Suppressor macrophage treated with lipopolysaccharide for 1 hour (primary cell): Measurements from ENCODE around the gene ZNF691.
"Not testable (repeated sequence)": the region's sequence is repeated elsewhere in the genome, so short reads cannot be mapped to it uniquely, and the experiment has no call there.

Source experiments
- DNase-seq, 3 donors: peaks; one replicate each; pipeline ENCODE4 v3.0.0-alpha.2; 2020 to 2022

ZNF691 gene, protein sequence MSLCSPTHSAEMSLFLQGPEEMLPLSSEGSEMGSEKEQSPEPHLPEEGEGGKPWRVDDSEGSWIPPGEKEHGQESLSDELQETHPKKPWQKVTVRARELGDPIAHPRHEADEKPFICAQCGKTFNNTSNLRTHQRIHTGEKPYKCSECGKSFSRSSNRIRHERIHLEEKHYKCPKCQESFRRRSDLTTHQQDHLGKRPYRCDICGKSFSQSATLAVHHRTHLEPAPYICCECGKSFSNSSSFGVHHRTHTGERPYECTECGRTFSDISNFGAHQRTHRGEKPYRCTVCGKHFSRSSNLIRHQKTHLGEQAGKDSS

DNA sequence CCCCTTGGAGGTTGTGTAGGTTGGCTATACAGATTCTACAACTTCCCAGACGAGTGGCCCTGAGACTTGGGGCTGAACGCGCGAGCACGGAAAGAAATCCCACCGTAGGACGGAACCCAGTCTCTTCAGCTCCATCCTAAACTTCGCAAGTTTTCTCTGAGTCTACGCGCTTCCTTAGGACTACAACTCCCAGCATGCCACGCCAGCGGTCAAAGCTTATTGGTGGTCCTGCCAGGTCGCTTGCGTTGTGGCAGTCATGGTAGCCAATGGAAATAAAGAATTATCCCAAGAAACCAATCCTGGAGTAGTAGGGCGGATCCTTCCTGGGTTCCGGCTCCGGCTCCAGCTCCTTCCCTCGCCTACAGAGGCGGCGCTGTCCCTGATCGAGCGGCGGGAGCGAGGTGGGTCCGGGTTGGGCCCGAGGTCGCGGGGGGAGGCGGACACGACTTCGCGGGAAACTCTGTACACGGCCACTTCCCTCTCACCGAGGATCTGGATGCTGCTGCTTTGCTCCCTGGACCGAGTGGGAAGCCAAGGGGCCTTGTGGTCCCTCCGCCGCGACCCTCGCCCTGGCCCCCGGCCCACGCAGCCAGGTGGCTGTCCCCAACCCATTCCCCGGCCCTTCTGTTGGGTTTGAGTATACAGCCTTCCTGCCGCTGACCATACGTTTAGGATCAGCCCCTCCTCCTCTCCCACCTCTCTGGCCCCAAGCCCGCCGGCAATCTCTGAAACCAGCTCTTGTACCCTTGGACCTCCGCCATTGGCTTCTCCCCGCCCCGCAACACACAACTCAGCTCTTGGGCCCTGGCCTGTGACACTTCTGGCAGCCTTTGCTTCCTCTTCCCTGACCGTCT lies at the start of gene ZNF691:
TSS of gene ZNF691 (plus strand) at position 357 of the 854 bp plus-strand sequence. CDS start 3,046 bp downstream, outside the sequence.
- peak; percentile 95 to 98 (median 97) for DNase-seq

DNA sequence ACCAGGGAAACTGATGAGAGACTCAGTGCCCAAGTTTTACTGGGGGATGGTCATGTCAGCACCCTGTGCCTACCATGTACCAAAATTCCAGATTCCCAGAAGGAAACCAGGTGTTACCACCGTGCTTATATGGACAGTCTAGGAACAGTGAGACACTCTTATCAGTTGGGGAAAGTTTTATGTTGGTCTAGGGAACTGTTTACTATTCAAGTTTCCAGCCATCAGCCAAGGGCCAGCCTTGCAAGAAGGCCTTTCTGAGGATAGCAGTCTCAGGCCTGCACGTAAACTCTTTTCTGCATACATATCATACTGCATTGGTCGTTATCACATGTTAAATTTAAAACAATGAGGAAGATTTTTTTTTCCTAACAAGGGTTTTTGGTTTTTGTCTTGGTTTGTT lies 49.0 kb upstream of the ZNF691 start:
- DNase-seq = no peak

DNA sequence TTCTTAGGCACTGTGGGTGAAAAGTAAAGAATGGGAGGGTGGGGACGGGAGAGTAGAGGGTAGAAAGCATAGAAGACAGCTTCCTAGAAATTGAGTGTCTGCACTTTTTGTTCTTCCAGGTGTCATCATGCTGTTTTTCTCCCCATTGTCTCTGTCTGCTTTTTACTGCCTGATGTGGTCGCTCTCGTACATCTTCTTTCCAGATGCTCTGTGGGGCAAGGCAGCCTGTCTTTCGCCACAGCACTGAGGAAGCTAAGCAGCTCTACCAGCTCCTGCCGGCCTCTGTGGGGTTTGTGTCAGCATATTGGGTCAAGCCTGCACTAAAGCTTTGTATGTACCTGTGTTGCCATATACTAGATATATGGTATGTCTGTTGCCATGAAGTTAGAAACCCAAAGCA lies 48.4 kb upstream of the ZNF691 start:
- no peak for DNase-seq

DNA sequence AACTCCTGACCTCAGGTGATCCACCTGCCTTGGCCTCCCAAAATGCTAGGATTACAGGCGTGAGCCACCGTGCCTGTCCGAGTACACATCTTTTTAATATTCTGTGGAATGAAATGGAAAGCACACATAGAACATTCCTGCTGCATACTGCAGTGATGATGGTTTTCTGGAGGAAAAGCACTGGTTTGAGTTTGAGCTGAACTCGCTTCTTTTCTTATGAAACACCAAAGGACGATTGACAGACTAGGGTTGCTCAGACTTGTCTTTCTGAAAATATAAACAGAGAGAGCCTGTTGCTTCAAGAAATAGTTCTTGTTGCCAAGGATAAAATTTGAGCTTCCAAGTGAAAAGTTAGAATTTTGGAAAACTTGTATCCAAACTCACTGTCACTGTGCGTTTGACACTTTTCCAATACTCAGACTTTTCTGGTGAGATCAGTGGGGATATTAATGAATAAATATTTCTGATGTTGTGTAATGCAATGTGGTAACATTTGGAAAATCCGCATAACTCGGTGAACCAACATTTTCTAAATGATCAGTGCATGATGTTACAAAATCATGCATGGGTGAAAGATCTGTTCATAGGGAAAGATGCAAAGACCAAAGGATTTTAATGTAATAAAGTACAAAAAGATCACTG lies 44.5 kb upstream of the ZNF691 start:
- no peak for DNase-seq

DNA sequence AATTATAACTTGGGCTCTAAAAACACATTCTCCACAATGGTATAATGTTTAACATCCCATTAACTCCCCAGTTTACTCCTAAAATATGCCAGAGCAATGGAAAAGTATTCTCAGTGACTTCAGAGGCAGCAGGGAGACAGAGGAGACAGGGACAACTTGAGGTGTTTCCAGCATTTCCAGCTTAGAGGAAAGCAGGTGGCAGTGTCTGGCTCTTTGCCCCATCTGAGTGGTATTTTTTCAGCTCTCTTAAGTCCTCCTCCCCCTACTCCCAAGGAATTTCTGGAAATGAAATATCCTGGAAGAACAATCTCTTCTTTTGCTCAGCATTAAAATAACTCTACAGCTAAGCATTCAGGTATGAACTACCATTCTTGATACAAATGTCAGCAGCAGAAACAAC lies 40.2 kb upstream of the ZNF691 start:
- DNase-seq = no peak

DNA sequence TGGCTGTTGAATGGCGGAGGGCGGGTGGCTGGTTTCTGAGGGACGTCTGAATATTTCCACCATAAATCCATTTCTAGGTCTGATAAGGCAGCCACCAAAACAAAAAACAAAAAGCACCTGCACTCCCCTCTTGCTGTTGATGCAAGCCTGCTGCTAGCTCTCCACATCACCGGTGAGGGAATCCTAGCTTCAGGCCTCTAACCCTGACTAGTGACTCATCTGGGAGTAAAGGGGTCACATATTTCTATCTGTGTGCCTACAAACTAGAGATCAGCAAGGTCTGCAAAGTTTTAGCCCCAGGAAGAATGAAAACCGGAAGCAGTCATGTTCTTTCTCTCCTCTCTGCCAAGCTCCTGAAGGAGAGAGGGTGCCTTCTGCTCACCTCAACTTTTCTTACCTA lies 39.8 kb upstream of the ZNF691 start:
- no peak for DNase-seq

DNA sequence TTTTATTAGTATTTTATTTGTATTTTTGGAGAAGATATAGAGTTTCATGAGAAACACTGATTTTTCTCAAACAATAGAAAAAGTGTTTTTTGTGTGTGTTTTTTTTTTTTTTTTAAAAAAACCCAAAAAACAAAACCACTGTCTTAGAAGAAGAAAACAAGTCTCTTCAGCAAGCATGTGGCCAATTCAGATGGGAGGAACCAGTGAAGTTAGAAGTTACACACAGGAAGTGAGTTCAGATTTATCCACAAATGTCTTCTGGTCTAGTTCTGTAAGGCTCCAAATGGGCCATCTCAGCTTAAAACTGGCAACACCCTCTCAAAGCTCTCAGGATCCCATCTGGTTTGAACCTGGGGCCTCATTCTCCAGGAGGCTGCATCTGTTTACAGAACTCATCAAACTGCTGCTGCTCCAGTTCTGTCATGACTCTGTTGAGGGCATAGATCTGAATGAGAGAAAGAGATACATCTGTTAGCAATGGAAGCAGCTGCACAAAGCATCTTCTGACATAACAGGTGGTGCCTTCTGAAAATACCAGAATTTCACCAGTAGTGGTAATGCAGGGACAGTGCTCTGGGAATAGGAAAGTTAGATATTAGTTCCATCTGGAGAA lies 39.3 kb upstream of the ZNF691 start:
- no peak for DNase-seq

DNA sequence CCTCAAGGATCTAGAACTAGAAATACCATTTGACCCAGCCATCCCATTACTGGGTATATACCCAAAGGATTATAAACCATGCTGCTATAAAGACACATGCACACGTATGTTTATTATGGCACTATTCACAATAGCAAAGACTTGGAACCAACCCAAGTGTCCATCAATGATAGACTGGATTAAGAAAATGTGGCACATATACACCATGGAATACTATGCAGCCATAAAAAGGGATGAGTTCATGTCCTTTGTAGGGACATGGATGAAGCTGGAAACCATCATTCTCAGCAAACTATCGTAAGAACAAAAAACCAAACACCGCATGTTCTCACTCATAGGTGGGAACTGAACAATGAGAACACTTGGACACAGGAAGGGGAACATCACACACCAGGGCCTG lies 31.6 kb upstream of the ZNF691 start:
- DNase-seq = not testable (repeated sequence)

DNA sequence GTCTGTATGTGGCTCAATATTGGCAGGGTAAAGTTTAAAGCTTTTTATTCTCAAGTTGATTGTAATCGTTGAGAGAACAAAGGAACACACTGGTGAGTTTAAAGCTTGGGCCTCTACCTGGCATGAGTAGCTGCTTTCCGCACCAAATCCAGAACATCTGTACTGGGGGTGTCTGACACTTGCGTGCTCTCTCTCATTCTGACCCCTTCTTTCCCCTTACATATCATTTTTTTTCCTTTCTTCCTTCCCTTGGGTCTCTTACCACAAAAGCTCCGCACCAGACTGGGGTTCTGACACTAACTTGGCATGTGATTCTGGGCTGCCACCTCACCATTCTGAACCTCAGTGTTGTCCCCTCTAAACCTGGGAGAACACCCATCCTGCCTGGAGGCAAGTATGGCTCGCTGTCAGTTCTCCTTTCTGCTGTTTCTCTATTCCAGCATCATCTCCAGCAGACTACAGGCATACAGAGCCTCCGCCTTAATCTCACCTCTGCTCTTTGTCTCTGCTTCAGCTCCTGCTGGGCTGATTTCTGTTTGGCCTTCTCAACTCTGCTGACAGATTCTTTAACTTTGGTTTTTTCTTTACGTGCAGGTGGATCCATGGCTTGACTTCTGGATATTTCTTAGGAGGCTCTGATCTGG lies 30.4 kb upstream of the ZNF691 start:
- peak; percentile 15 to 30 (median 17) for DNase-seq

DNA sequence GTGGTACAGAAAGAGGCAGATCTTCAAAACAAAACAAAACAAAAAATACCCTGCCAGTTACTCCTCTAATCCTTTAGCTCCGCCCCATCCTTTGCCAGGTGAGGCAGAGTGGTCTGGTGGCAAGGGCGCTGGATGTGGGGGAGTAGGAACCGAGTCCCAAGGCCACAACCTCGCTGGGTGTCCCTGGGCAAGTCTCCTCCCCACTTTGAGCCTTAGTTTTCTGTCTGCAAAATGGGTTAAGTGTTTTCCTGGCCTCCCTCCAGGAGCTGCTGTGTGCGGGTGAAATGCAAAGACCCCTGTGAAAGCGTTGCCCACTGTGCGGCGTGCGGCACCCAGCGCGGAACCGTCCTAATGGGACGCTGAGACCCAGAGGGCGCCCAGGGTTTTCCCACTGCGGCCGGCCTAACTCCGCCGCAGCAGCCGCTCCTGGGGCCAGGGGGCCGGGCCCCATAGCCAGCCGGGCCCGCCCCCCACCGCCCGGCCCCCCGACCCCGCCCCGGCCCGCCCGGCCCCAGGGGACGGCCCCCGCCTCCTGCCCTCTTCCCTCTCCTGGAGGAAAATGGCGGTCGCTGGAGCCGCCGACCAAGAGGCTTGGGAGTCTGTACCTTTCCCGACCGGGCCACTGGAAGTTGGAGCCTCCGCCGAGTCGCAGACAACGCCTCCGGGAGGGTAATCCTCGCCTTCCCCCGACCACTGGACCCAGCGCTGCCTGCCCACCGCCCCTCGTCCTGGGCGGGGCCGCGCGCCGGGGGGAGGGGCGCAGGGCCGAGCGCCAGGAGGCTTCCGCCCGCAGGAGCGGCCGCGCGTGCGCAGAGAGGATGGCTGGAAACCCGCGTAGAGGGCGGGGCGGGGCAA lies 29.6 kb upstream of the ZNF691 start, which contains the start of the genes ERMAP and SVBP:
TSS of gene ERMAP (plus strand) at position 538 of the 855 bp plus-strand sequence. CDS start 13,327 bp downstream, outside the sequence.
TSS of gene SVBP (minus strand) at position 813 of the 855 bp plus-strand sequence. CDS start 853 bp downstream, outside the sequence.
- DNase-seq = peak; percentile 94 to 98 (median 98)

DNA sequence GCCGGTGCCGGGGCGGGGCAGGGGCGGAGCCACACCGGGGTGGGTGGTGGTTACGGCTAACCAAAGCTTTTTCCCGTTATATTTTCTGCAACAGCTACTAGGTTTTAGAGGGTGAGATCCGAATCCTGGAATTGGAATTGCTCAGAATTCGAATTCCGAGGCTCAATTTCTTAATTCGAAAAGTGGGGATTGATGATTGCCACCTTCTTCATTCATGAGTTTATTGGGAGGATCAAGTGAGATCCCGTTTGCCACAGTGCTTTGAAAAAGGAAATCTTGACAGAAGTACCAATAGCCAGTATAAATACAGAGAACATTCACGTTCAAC lies 29.0 kb upstream of the ZNF691 start:
- no peak for DNase-seq

DNA sequence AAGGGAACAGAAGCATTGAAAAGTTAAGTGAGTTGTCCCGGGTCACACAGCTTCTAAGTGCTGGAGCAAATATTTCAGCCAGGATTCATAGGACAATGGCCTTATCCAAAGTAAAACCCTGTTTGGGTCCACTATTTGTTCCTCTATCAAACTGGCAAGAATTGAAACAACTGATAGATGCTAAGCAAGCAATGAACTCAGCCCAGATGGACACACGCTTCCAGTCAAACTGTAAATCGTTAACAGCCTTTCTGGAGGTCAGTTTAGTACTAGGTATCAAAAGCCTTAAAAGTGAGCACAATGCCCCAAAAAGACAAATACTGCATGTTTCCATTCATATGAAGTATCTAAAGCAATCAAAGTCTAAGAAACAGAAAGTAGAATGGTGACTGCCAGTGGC lies 28.4 kb upstream of the ZNF691 start:
- no peak for DNase-seq

DNA sequence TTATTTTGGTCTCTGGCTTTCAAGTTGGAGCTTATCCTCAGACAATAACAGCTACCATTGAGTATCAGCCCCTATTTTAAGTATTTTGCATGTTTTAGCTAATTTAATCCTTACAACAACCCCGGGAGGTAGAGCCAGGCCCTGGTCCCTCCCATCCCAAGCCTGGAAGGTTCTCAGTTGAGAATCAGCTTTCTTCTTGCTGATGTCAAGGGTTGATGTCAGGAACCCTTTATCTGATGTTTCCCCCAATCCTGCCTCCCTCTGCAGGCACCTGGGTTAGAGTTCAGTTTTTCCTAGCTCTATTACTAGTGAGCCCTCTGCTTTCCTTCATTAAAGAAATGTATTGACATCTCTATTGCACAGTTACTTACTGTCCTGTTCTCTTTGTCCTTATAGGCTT lies 25.6 kb upstream of the ZNF691 start:
- no peak for DNase-seq

DNA sequence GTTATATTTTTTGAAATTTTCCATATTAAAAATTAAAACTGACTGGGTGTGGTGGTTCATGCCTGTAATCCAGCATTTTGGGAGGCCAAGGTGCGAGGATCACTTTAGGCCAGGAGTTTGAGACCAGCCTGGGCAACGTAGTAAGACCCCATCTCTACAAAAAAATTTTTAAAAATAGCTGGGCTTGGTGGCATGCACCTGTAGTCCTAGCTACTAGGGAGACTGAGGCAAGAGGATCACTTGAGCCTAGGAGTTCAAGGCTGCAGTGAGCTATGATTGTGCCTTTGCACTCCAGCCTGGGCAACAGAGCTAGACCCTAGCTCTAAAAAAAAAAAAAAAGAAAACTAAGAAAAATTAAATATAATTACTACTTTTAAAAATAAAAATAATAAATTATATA lies 24.7 kb upstream of the ZNF691 start:
- no peak for DNase-seq

DNA sequence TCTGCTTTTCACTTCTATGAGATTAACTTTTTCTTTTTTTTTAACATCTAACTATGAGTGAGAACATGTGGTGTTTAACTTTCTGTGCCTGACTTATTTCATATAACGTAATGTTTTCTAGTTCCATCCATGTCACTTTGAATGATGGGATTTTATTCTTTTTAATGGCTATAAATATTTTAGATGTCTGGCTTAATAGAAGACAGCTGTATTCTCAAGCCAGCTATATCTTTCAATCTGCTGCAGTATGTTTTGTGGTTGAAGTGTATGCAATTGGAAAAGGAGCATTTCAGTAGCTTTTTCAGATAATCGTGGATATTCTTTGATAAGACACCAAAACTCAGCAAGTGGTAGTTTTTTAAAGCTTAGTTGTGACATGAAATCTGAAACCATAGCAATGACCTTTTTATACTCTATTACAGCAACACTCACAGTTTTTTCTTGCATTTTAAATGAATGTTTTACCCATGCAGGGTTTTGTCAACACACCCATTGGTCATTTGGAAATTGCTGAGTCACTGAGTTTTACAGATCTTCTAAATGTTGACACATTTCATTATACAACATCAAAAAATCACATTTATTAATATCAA lies 23.5 kb upstream of the ZNF691 start:
- peak in 2 of 3 donors; percentile 28 to 32 for DNase-seq

DNA sequence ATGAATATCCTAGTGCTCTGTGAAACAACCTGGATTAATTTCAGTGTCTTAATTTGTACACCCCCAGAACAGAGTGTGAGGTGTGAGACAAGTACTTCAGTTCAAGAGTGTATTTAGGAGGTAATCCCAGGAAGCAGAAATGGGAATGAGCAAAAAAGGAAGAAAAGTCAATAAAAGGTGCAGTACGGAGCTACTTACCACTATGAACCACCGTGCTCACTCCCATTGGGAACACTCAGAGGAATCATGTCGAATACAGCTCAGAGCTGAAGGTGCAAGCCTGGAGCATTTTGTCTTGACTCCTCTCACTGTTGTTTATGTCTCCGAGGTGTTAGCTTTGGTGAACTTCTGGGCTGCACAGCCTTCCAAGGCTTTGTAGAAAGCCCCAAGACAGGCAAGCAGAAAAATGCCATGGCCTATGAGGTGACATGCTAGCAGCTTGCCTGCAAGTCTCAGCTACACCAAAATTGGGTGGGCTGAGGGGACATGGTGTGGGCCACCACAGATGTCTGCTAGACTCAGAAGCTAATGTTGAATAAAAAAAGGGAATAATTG lies 21.9 kb upstream of the ZNF691 start:
- no peak for DNase-seq

DNA sequence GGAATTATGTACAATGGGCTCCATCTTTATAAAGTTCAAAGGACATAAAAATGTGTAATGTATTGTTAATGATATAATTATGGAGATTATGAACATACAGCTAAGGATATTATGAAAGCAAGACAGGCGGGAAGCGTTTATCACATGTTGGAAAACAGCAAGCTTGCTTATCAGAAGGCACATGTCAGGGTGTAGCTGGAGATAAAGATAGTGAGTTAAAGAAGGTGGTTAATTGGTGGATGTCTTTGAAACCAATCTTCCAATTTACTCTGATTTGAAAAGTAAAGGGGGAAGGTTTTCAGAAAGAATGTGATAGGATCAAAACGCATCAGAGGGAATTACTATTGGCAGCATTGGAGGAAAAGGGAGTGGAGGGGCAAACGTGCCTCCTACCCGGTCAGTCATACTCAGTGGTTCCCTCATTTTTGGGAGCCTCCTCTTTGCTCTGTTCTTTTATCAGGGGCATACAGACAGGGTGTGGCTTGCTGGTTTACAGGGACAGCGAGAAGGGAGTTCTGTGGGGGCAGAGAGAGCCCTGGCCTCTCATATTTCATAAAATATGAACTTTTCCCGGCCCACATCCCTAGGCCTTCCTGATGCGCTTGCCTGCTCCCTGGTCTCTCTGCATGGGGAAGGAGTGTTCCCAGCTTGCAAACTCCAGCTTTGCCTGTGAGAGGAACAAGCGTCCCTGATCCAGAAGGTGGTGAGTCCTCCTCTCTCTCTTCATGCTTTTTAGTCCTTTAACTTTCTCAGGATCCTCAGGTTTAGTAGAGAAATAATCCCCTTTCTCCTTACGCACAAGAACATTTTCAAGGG lies 21.2 kb upstream of the ZNF691 start:
- DNase-seq = no peak

DNA sequence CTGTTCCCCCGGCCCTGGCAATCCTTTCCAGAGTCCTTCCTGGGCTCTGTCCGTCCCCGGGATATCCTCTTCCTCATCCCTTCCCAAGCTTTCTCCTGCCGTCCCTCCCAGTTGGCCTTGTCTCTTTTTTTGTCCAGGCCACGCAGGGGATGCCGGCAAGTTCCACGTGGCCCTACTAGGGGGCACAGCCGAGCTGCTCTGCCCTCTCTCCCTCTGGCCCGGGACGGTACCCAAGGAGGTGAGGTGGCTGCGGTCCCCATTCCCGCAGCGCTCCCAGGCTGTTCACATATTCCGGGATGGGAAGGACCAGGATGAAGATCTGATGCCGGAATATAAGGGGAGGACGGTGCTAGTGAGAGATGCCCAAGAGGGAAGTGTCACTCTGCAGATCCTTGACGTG lies 15.8 kb upstream of the ZNF691 start:
- no peak for DNase-seq

DNA sequence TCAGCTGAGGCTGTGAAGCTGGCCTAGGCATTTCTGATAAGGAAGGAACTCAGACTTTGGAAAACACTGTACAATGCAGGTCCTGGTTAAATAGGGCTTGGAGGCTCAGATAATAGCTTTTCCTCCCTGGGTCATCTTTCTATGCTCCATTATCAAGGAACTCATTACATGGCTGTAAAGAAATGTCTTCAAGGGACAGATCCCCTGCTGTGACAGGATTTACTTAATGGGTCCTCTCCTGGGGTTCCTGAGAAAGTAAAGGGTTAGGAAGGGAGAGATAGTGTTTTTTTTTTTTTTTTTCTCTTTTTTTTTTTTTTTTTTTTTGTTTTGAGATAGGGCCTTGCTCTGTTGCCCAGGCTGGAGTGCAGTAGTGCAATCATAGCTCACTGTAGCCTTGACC lies 15.1 kb upstream of the ZNF691 start:
- DNase-seq = no peak
